IPS-11a (cell line): ENCODE results near the gene FBH1.
"Not testable (repeated sequence)": the region's sequence is repeated elsewhere in the genome, so short reads cannot be mapped to it uniquely, and the experiment has no call there.

ENCODE experiments used
- H3K4me3 ChIP-seq: one replicate; pipeline ENCODE4 v1.5.1; 2013; ENCODE audit warnings: low read depth, low read length, control low read depth

The FBH1 gene

GRCh38 chr10:5889624-5890451, at the start of gene FBH1, which contains the start of gene ANKRD16:
Gene FBH1 (plus strand): TSS chr10:5890243. CDS start chr10:5890346, 103 bp downstream.
Gene ANKRD16 (minus strand): TSS chr10:5889893. CDS start chr10:5889354, 539 bp downstream.
- peak within 1 kb of the TSS; percentile 83 for H3K4me3 ChIP-seq

GRCh38 chr10:5840314-5841307, 49.4 kb upstream of the FBH1 start:
- H3K4me3 ChIP-seq: no peak overlapping the region

GRCh38 chr10:5841965-5842364, 48.1 kb upstream of the FBH1 start:
- H3K4me3 ChIP-seq: no peak overlapping the region

- H3K4me3 ChIP-seq: no peak overlapping the region
Measured at GRCh38 chr10:5843686-5844344, 46.2 kb upstream of the FBH1 start.

- H3K4me3 ChIP-seq: no peak overlapping the region
Measured at GRCh38 chr10:5844345-5845055, 45.5 kb upstream of the FBH1 start.

- H3K4me3 ChIP-seq: not testable (repeated sequence)
Measured at GRCh38 chr10:5846667-5847066, 43.4 kb upstream of the FBH1 start.

GRCh38 chr10:5854131-5854475, 35.9 kb upstream of the FBH1 start:
- H3K4me3 ChIP-seq: no peak overlapping the region

- H3K4me3 ChIP-seq: no peak overlapping the region
Measured at GRCh38 chr10:5855979-5856700, 33.9 kb upstream of the FBH1 start.

GRCh38 chr10:5856701-5857004, 33.4 kb upstream of the FBH1 start:
- H3K4me3 ChIP-seq: no peak overlapping the region

GRCh38 chr10:5858811-5859210, 31.2 kb upstream of the FBH1 start:
- no peak overlapping the region for H3K4me3 ChIP-seq

- no peak overlapping the region for H3K4me3 ChIP-seq
Measured at GRCh38 chr10:5860066-5860465, 30.0 kb upstream of the FBH1 start.

- H3K4me3 ChIP-seq: no peak overlapping the region
Measured at GRCh38 chr10:5862360-5862961, 27.6 kb upstream of the FBH1 start.

- not testable (repeated sequence) for H3K4me3 ChIP-seq
Measured at GRCh38 chr10:5862981-5863685, 26.9 kb upstream of the FBH1 start.

GRCh38 chr10:5866451-5867081, 23.5 kb upstream of the FBH1 start:
- H3K4me3 ChIP-seq: not testable (repeated sequence)

GRCh38 chr10:5867091-5867615, 22.9 kb upstream of the FBH1 start:
- not testable (repeated sequence) for H3K4me3 ChIP-seq

- not testable (repeated sequence) for H3K4me3 ChIP-seq
Measured at GRCh38 chr10:5868383-5868782, 21.7 kb upstream of the FBH1 start.

- no peak overlapping the region for H3K4me3 ChIP-seq
Measured at GRCh38 chr10:5869156-5869555, 20.9 kb upstream of the FBH1 start.

- H3K4me3 ChIP-seq: no peak overlapping the region
Measured at GRCh38 chr10:5871596-5871995, 18.4 kb upstream of the FBH1 start.
